Vagina (tissue), 2 donors: ENCODE measurements around the gene SAMD3.

Experiments
- CTCF ChIP-seq, 3 experiments: fragments of 450-650 bp in 2 of 3; fragments of 200-600 bp in 1 of 3; sonication (generic) in 1 of 3; IDR thresholded peaks; one replicate each; pipeline ENCODE4 v1.5.1; 2017 to 2019; ENCODE audit warnings: antibody characterized with exemption in 3 of 3, mild to moderate bottlenecking in 2 of 3, moderate library complexity in 2 of 3
- POLR2A ChIP-seq, 2 donors: fragments of 450-650 bp; IDR thresholded peaks; one replicate each; pipeline ENCODE4 v1.6.1; 2017; ENCODE audit warnings: antibody characterized with exemption in 2 of 2, mild to moderate bottlenecking in 2 of 2, moderate library complexity in 2 of 2

- TF ChIP-seq POLR2A (IDR thresholded peaks at IDR 0.05) (no peak), CTCF (IDR thresholded peaks at IDR 0.05) (no peak)
These were observed 62.8 kb downstream of the SAMD3 start for GRCh38 chr6:130159956-130160355.
